ENCODE results near the gene TTC3. TPM values are rescaled to one million over a fixed set of nuclear protein-coding genes. Genes with fewer than 3 reads are reported as not detected.

The TTC3 gene, protein sequence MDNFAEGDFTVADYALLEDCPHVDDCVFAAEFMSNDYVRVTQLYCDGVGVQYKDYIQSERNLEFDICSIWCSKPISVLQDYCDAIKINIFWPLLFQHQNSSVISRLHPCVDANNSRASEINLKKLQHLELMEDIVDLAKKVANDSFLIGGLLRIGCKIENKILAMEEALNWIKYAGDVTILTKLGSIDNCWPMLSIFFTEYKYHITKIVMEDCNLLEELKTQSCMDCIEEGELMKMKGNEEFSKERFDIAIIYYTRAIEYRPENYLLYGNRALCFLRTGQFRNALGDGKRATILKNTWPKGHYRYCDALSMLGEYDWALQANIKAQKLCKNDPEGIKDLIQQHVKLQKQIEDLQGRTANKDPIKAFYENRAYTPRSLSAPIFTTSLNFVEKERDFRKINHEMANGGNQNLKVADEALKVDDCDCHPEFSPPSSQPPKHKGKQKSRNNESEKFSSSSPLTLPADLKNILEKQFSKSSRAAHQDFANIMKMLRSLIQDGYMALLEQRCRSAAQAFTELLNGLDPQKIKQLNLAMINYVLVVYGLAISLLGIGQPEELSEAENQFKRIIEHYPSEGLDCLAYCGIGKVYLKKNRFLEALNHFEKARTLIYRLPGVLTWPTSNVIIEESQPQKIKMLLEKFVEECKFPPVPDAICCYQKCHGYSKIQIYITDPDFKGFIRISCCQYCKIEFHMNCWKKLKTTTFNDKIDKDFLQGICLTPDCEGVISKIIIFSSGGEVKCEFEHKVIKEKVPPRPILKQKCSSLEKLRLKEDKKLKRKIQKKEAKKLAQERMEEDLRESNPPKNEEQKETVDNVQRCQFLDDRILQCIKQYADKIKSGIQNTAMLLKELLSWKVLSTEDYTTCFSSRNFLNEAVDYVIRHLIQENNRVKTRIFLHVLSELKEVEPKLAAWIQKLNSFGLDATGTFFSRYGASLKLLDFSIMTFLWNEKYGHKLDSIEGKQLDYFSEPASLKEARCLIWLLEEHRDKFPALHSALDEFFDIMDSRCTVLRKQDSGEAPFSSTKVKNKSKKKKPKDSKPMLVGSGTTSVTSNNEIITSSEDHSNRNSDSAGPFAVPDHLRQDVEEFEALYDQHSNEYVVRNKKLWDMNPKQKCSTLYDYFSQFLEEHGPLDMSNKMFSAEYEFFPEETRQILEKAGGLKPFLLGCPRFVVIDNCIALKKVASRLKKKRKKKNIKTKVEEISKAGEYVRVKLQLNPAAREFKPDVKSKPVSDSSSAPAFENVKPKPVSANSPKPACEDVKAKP (N-terminal part only)
- 1,069 TPM for total RNA-seq

DNA sequence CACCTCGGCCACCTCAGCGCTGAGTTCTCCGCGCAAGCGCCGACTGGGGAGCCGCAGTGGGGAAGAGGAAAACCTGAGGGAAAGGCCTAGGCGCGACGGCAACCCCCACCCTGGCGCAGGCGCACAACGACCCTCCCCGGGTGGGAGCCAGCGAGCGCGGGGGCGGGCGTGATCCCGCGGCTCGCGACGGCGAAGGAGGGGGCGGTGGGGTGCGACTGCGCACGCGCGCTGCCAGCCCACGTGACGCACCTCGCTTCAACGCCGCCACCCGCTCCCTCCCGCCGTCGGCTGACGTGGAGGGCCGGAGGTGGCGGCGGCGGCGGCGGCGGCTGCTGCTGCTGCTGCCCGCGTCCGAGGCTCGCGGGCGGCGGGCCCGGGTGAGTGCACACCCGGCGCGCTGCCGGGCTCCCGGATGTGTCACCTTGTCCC is at the start of gene TTC3, which contains the start of gene PIGP:
Gene TTC3 (plus strand): TSS at position 267 of the 429 bp plus-strand sequence. CDS start 14,004 bp downstream, outside the sequence.
Gene PIGP (minus strand): TSS at position 84 of the 429 bp plus-strand sequence. CDS start 556 bp downstream, outside the sequence.

Small RNA genes within 50 kb of the gene (small RNA-seq; reads per million reads assigned to genes)
- not detected for gene RN7SL678P (ENCODE audit: low replicate concordance)
- not detected for gene RNU6-696P (ENCODE audit: low replicate concordance)

Other genes with a start within 250 kb of the TTC3 start
- 37.6 TPM for gene HLCS, start 106.6 kb upstream of the TTC3 start, total RNA-seq
- not detected for gene RIPPLY3, start 66.6 kb upstream of the TTC3 start, total RNA-seq
- 3.8 TPM for gene PIGP, start 183 bp upstream of the TTC3 start, total RNA-seq
- gene VPS26C, start 194.1 kb downstream of the TTC3 start, total RNA-seq = 65.7 TPM

All from parietal lobe (tissue), 2 donors.